SK-N-SH (cell line): ENCODE results near the gene KLHDC9. TPM values are rescaled to one million over a fixed set of nuclear protein-coding genes. Genes with fewer than 3 reads are reported as not detected.

Experiments
- CTCF ChIA-PET: fragments of 300-600, 350-600 bp; formaldehyde crosslinking; extraction: SDS; loops from one replicate; lab custom pipeline; 2021; lab: Yijun Ruan, JAX
- POLR2A ChIA-PET: fragments of 350-600 bp; sonication (Branson Sonifier 250); formaldehyde crosslinking; extraction: SDS; loops from one replicate; lab custom pipeline; 2020; ENCODE audit warnings: antibody characterized with exemption, inconsistent platforms; lab: Yijun Ruan, JAX
- DNase-seq: peaks from one replicate; pipeline ENCODE4 v3.0.0; 2012
- H2AFZ ChIP-seq: fragments of 200-600 bp; sonication (generic); 2 replicates; pipeline ENCODE4 v1.8.1; 2016; ENCODE audit warnings: antibody characterized with exemption, mild to moderate bottlenecking, low read depth
- H3F3A ChIP-seq: fragments of 200-600 bp; sonication (generic); replicated peaks from 2 replicates; pipeline ENCODE3; 2016; ENCODE audit warnings: antibody characterized with exemption, mild to moderate bottlenecking; ENCODE audit not compliant: insufficient read depth
- H3K27ac ChIP-seq, 2 experiments: fragments of 200-500 bp in 1 of 2; fragments of 200-600 bp in 1 of 2; sonication (Bioruptor generic) in 1 of 2; sonication (generic), shearing (Covaris generic) in 1 of 2; 2 replicates each; pipeline versions ENCODE4 v1.5.1 to v1.6.1; 2014 to 2016; ENCODE audit warnings: low read depth in 2 of 2, inconsistent platforms in 1 of 2, low read length in 1 of 2, mild to moderate bottlenecking in 1 of 2, mixed read lengths in 1 of 2
- H3K27me3 ChIP-seq: fragments of 200-600 bp; sonication (generic), shearing (Covaris generic); 2 replicates; pipeline ENCODE4 v1.6.1; 2016; ENCODE audit warnings: mixed run types; ENCODE audit not compliant: insufficient read depth
- H3K36me3 ChIP-seq, 2 experiments: fragments of 200-500 bp in 1 of 2; fragments of 200-600 bp in 1 of 2; sonication (Bioruptor generic) in 1 of 2; sonication (generic) in 1 of 2; replicated peaks in 1 of 2; 2 replicates each; pipeline versions ENCODE3 to v1.5.1; 2014 to 2016; ENCODE audit warnings: low read length in 1 of 2, mild to moderate bottlenecking in 1 of 2; ENCODE audit not compliant: insufficient read depth in 2 of 2, control insufficient read depth in 1 of 2
- H3K4me1 ChIP-seq, 2 experiments: fragments of 200-500 bp in 1 of 2; fragments of 200-600 bp in 1 of 2; sonication (Bioruptor generic) in 1 of 2; sonication (generic), shearing (Covaris generic) in 1 of 2; 2 replicates each; pipeline versions ENCODE4 v1.5.1 to v1.6.1; 2014 to 2016; ENCODE audit warnings: low read depth in 1 of 2, low read length in 1 of 2, mixed run types in 1 of 2; ENCODE audit not compliant: insufficient read depth in 2 of 2, control insufficient read depth in 1 of 2
- H3K4me2 ChIP-seq: fragments of 200-600 bp; sonication (generic), shearing (Covaris generic); 2 replicates; pipeline ENCODE4 v1.6.1; 2017; ENCODE audit warnings: mixed run types
- H3K4me3 ChIP-seq, 2 experiments: fragments of 200-500 bp in 1 of 2; fragments of 200-600 bp in 1 of 2; sonication (Bioruptor generic) in 1 of 2; sonication (generic), shearing (Covaris generic) in 1 of 2; 2 replicates each; pipeline versions ENCODE4 v1.5.1 to v1.8.1; 2014 to 2016; ENCODE audit warnings: low read depth in 2 of 2, inconsistent platforms in 1 of 2, low read length in 1 of 2, mild to moderate bottlenecking in 1 of 2, mixed read lengths in 1 of 2, moderate library complexity in 1 of 2
- H3K79me2 ChIP-seq: fragments of 200-600 bp; sonication (generic); 2 replicates; pipeline ENCODE4 v1.8.1; 2017; ENCODE audit warnings: mild to moderate bottlenecking; ENCODE audit not compliant: insufficient read depth
- H3K9ac ChIP-seq: fragments of 200-600 bp; sonication (generic); 2 replicates; pipeline ENCODE4 v1.6.1; 2017; ENCODE audit warnings: mixed run types
- H3K9me2 ChIP-seq: fragments of 200-600 bp; sonication (generic); 2 replicates; pipeline ENCODE4 v1.6.1; 2017; ENCODE audit warnings: mixed run types
- H3K9me3 ChIP-seq: fragments of 200-600 bp; sonication (generic); 2 replicates; pipeline ENCODE4 v1.6.1; 2017; ENCODE audit warnings: mixed run types, mild to moderate bottlenecking, moderate library complexity
- H4K20me1 ChIP-seq: fragments of 200-600 bp; sonication (generic); 2 replicates; pipeline ENCODE4 v1.6.1; 2017; ENCODE audit warnings: mild to moderate bottlenecking, mixed run types; ENCODE audit not compliant: insufficient read depth
- CHD2 ChIP-seq: fragments of 150-350 bp; IDR thresholded peaks from 2 replicates; pipeline ENCODE4 v1.6.1; 2018; ENCODE audit warnings: low read length; ENCODE audit not compliant: partially characterized antibody
- CTCF ChIP-seq: fragments of 200-600 bp; sonication (generic); IDR thresholded peaks from 2 replicates; pipeline ENCODE4 v1.6.1; 2017; ENCODE audit warnings: antibody characterized with exemption, mild to moderate bottlenecking, moderate library complexity
- ELF1 ChIP-seq: IDR thresholded peaks from 2 replicates; pipeline ENCODE4 v1.4.0; 2012
- MAX ChIP-seq: IDR thresholded peaks from 2 replicates; pipeline ENCODE4 v1.4.0; 2012; ENCODE audit warnings: low read depth
- MXI1 ChIP-seq: IDR thresholded peaks from 2 replicates; pipeline ENCODE4 v1.6.1; 2012; ENCODE audit warnings: mild to moderate bottlenecking, low read depth, low read length, improper control_type of control experiment
- NFIC ChIP-seq: IDR thresholded peaks from 2 replicates; pipeline ENCODE4 v1.4.0; 2012; ENCODE audit warnings: borderline replicate concordance
- PBX3 ChIP-seq: IDR thresholded peaks from 2 replicates; pipeline ENCODE4; 2012
- POLR2AphosphoS5 ChIP-seq: IDR thresholded peaks from 2 replicates; pipeline ENCODE4 v1.6.1; 2012; ENCODE audit warnings: low read depth, low read length
- RCOR1 ChIP-seq: fragments of 150-350 bp; IDR thresholded peaks from 2 replicates; pipeline ENCODE4 v1.6.1; 2017; ENCODE audit warnings: antibody characterized with exemption, low read length
- RFX5 ChIP-seq: IDR thresholded peaks from 2 replicates; pipeline ENCODE4 v1.6.1; 2012; ENCODE audit warnings: mild to moderate bottlenecking, improper control_type of control experiment, low read length
- RXRA ChIP-seq: IDR thresholded peaks from 2 replicates; pipeline ENCODE4 v1.4.0; 2012; ENCODE audit warnings: low read depth, mild to moderate bottlenecking, borderline replicate concordance
- TAF1 ChIP-seq: IDR thresholded peaks from 2 replicates; pipeline ENCODE4 v1.6.1; 2012; ENCODE audit warnings: low read depth, mild to moderate bottlenecking, low read length, moderate library complexity, borderline replicate concordance
- TCF12 ChIP-seq: IDR thresholded peaks from 2 replicates; pipeline ENCODE4 v1.4.0; 2012
- USF1 ChIP-seq: IDR thresholded peaks from 2 replicates; pipeline ENCODE4 v1.4.0; 2012; ENCODE audit warnings: low read depth, borderline replicate concordance
- YY1 ChIP-seq: IDR thresholded peaks from 2 replicates; pipeline ENCODE4 v1.4.0; 2012; ENCODE audit warnings: low read depth, mild to moderate bottlenecking
- WGBS: methylation state at CpG from one replicate; pipeline ENCODE4 v1.1.6; 2017; ENCODE audit warnings: low lambda C conversion rate; 5-methylcytosine and 5-hydroxymethylcytosine counted together
- polyA plus RNA-seq, 3 experiments: library from polyadenylated mRNA; depleted of rRNA; stranded (reverse); fragments of >200 nt; gene quantifications; 2 replicates each; pipeline ENCODE4 v1.2.3, GENCODE V29; 2012

Gene KLHDC9
- polyA plus RNA-seq, 1 of the 3 experiments (the other 2 are of a cell fraction) = 4.7 TPM

- TF ChIP-seq PBX3 (no peak), CHD2 (no peak), RCOR1 (no peak), NFIC (no peak), MAX (no peak)
Measured at GRCh38 chr1:161071886-161072371, 26.2 kb upstream of the KLHDC9 start (continued).

GRCh38 chr1:161072751-161073449, 25.3 kb upstream of the KLHDC9 start:
- no peaks in the 10 kb centered on the region for H3K4me1 ChIP-seq
- TF ChIP-seq YY1 (no peak), RFX5 (no peak), ELF1 (no peak), POLR2AphosphoS5 (no peak), CHD2 (no peak)
- TF ChIP-seq, all 33 proteins: peak for 0
- 91% methylated on average over 19 of the region's 19 CpGs for WGBS
- Histone ChIP-seq H2AFZ (no peak overlapping the region), H3F3A (no peaks in the 10 kb centered on the region), H3K27ac (no peak overlapping the region), H3K4me3 (no peak overlapping the region), H3K79me2 (no peaks in the 10 kb centered on the region), H3K9ac (no peak overlapping the region), H3K36me3 (no peaks in the 10 kb centered on the region), H3K27me3 (no peaks in the 10 kb centered on the region), H3K9me3 (no peaks in the 10 kb centered on the region), H3K4me2 (no peak overlapping the region), H3K9me2 (no peaks in the 10 kb centered on the region), H4K20me1 (no peaks in the 10 kb centered on the region)
- POLR2A ChIA-PET = no interaction called here
- DNase-seq = no peak
- CTCF ChIA-PET = interaction anchor here (1.1 to 22.7 kb wide), 3 partner anchors 10 to 63 kb away, joined by 3 to 198 read pairs (median 5); partner anchors contain the start of gene KLHDC9

GRCh38 chr1:161073474-161074121, 24.6 kb upstream of the KLHDC9 start:
- Histone ChIP-seq H3K4me1 (no peaks in the 10 kb centered on the region), H3F3A (no peaks in the 10 kb centered on the region), H3K27ac (no peak overlapping the region), H3K4me2 (no peak overlapping the region), H3K4me3 (no peak overlapping the region), H3K27me3 (no peaks in the 10 kb centered on the region), H2AFZ (no peak overlapping the region), H3K9ac (no peak overlapping the region), H3K9me2 (no peaks in the 10 kb centered on the region), H3K79me2 (no peaks in the 10 kb centered on the region), H3K9me3 (no peaks in the 10 kb centered on the region), H4K20me1 (no peaks in the 10 kb centered on the region), H3K36me3 (no peaks in the 10 kb centered on the region)
- no peak for TF ChIP-seq RXRA
- no peak for TF ChIP-seq TAF1
- no peak for TF ChIP-seq TCF12
- TF ChIP-seq MXI1 = no peak
- no peak for TF ChIP-seq USF1
- no peak for TF ChIP-seq POLR2AphosphoS5
- TF ChIP-seq NFIC = no peak
- TF ChIP-seq CTCF = no peak
- no peak for DNase-seq
- ChIA-PET CTCF (interaction anchor here (1.0 to 22.7 kb wide), 3 partner anchors 9 to 23 kb away, joined by 3 to 198 read pairs (median 3); partner anchors contain the start of gene KLHDC9), POLR2A (no interaction called here)
- 67% methylated on average over 1 of the region's 7 CpGs for WGBS
